ENCODE results near the gene PRKAR1A.
"Not testable (repeated sequence)": the region's sequence is repeated elsewhere in the genome, so short reads cannot be mapped to it uniquely, and the experiment has no call there.

PRKAR1A gene

GRCh38 chr17:68512247-68512959 lies at the start of gene PRKAR1A:
Gene PRKAR1A (plus strand): TSS chr17:68512430. CDS start chr17:68515400, 2,970 bp downstream.
- DNase-seq = peak; percentile 91

- no peak for DNase-seq
Observed at GRCh38 chr17:68463211-68464019, 48.8 kb upstream of the PRKAR1A start.

- no peak for DNase-seq
Observed at GRCh38 chr17:68468334-68468733, 43.9 kb upstream of the PRKAR1A start.

GRCh38 chr17:68468788-68469187 lies 43.4 kb upstream of the PRKAR1A start:
- DNase-seq = no peak

GRCh38 chr17:68470961-68471360 lies 41.3 kb upstream of the PRKAR1A start:
- DNase-seq = no peak

- no peak for DNase-seq
Observed at GRCh38 chr17:68480885-68481284, 31.3 kb upstream of the PRKAR1A start.

- DNase-seq = no peak
Observed at GRCh38 chr17:68482576-68483041, 29.6 kb upstream of the PRKAR1A start.

GRCh38 chr17:68484458-68484857 lies 27.8 kb upstream of the PRKAR1A start:
- DNase-seq = no peak

- no peak for DNase-seq
Observed at GRCh38 chr17:68489919-68490318, 22.3 kb upstream of the PRKAR1A start.

- DNase-seq = peak; percentile 14
Observed at GRCh38 chr17:68491381-68492231, 20.6 kb upstream of the PRKAR1A start.

GRCh38 chr17:68492394-68493054 lies 19.7 kb upstream of the PRKAR1A start:
- DNase-seq = not testable (repeated sequence)

GRCh38 chr17:68495081-68495480 lies 17.1 kb upstream of the PRKAR1A start:
- no peak for DNase-seq

GRCh38 chr17:68497885-68498319 lies 14.3 kb upstream of the PRKAR1A start:
- DNase-seq = no peak

- no peak for DNase-seq
Observed at GRCh38 chr17:68498479-68499326, 13.5 kb upstream of the PRKAR1A start.

- no peak for DNase-seq
Observed at GRCh38 chr17:68499587-68499986, 12.6 kb upstream of the PRKAR1A start.

GRCh38 chr17:68501074-68501473 lies 11.2 kb upstream of the PRKAR1A start:
- no peak for DNase-seq

- no peak for DNase-seq
Observed at GRCh38 chr17:68505951-68506350, 6.3 kb upstream of the PRKAR1A start.

GRCh38 chr17:68507576-68507975 lies 4.7 kb upstream of the PRKAR1A start:
- DNase-seq = no peak

- DNase-seq = peak; percentile 18
Observed at GRCh38 chr17:68509141-68510057, 2.8 kb upstream of the PRKAR1A start.

GRCh38 chr17:68511254-68511670 lies 968 bp upstream of the PRKAR1A start:
- peak; percentile 23 for DNase-seq
